ENCODE measurements around the gene ZNF665. TPM values are rescaled to one million over a fixed set of nuclear protein-coding genes. Genes with fewer than 3 reads are reported as not detected.
A peak's percentile ranks its signal among the peaks of the same experiment; 100 is the strongest.

The ZNF665 gene
- polyA plus RNA-seq, 3 donors, result 0.68 to 1.7 (median 0.88) TPM

DNA sequence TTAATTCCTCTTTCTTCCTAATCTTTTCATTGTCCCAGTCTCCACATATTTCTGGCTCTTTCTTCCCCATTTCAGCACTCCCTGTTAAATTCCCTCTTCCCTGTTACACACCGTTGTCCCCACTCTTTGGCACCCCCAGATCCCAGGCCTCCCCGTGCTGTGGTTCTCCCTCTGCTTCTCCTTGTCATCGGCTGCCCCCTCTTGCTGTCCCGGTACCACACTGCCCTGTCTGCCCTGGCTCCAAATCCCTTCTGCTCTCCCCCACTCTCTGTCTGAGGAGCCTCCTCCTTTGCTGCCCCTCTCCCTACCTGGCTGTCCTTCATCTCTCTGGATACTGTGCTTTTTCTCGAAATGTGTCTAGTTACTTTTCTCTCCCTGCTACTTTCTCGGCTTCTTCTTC is 61.4 kb downstream of the ZNF665 start:
- Mint-ChIP-seq H3K36me3 (peaks cover 0 to 7% of the 10 kb centered on the region in 2 donors), H3K27ac (no peak overlapping the region), H3K9me3 (peaks cover 35 to 85% (median 76%) of the 10 kb centered on the region in 7 donors), H3K4me3 (peak overlapping the region; percentile 74 to 92), H3K4me1 (peaks cover 18% of the 10 kb centered on the region), H3K27me3 (ENCODE audit: low read depth in 3 of 3) (peaks cover 17 to 31% (median 27%) of the 10 kb centered on the region in 3 donors)
- TF ChIP-seq CTCF (IDR thresholded peaks at IDR 0.05), result no peak
- H3K27me3 ChIP-seq (ENCODE audit: control insufficient read depth in 2 of 2, insufficient read depth in 2 of 2, low read length in 2 of 2), result peaks cover 0 to 21% of the 10 kb centered on the region in 2 donors
- no peaks in the 10 kb centered on the region for H3K79me2 ChIP-seq (ENCODE audit: insufficient read depth, low read length)
- H3K36me3 ChIP-seq (replicated peaks in 1 of 2; ENCODE audit: control insufficient read depth in 1 of 2, insufficient read depth in 2 of 2, low read length in 2 of 2), result no peaks in the 10 kb centered on the region
- no peaks in the 10 kb centered on the region for H4K20me1 ChIP-seq (ENCODE audit: insufficient read depth, low read length)
- peak overlapping the region; percentile 63 for H3K4me2 ChIP-seq (replicated peaks; ENCODE audit: extremely low read depth, low read length, poor library complexity, severe bottlenecking)
- no peak overlapping the region for H3K9ac ChIP-seq (ENCODE audit: insufficient read depth, low read length, poor library complexity, severe bottlenecking)
- peak overlapping the region in 1 of 3 experiments; percentile 69 for H3K4me3 ChIP-seq (replicated peaks in 1 of 3; ENCODE audit: low read depth in 2 of 3, low read length in 3 of 3)
- H3K4me1 ChIP-seq (ENCODE audit: control insufficient read depth in 1 of 2, insufficient read depth in 2 of 2, low read length in 2 of 2), result peaks cover 11 to 12% of the 10 kb centered on the region in 2 donors
- H3K9me3 ChIP-seq (replicated peaks in 1 of 2; ENCODE audit: control insufficient read depth in 1 of 2, insufficient read depth in 1 of 2, low read length in 2 of 2), result peaks cover 46 to 47% of the 10 kb centered on the region in 2 donors
- intact Hi-C loops (cut with micrococcal nuclease), result no loop called here
- 57% methylated on average over 6 of the region's 6 CpGs for WGBS (ENCODE audit: insufficient coverage)
- H2AFZ ChIP-seq (ENCODE audit: insufficient read depth, low read depth, low read length, poor library complexity, severe bottlenecking), result peak overlapping the region; percentile 72
- no peak overlapping the region for H3K27ac ChIP-seq (ENCODE audit: low read depth in 1 of 2, low read length in 2 of 2)
- DNase-seq, result no peak

DNA sequence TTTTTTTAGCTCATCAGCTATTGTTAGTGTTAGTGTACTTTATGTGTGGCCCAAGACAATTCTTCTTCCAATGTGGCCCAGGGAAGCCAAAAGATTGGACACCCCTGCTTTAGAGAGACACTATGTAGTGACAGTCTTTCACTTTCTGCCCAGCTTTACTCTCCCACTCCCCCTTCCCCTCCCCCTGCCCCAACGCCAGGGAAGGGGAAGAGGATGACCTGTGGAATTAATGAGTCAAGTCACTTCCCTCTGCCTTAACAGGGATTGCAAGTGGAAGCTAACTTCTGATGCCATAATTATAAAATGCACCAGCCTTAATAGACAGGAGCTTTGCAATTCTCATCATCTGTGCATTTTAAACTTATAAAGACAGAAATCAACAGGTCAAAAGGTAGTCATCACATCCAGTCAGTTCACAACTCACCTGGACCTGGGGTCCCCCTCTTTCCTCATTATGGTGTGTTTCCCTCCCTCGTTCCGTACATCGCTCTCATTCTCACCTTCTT is 62.0 kb downstream of the ZNF665 start:
- WGBS (ENCODE audit: insufficient coverage), result 93% methylated on average over 3 of the region's 4 CpGs
- H3K9me3 Mint-ChIP-seq, result peaks cover 32 to 80% (median 70%) of the 10 kb centered on the region in 7 donors
- peaks cover 17 to 31% (median 27%) of the 10 kb centered on the region in 3 donors for H3K27me3 Mint-ChIP-seq (ENCODE audit: low read depth in 3 of 3)
- no peak for TF ChIP-seq CTCF (IDR thresholded peaks at IDR 0.05)
- H3K36me3 ChIP-seq (replicated peaks in 1 of 2; ENCODE audit: control insufficient read depth in 1 of 2, insufficient read depth in 2 of 2, low read length in 2 of 2), result no peaks in the 10 kb centered on the region
- H3K4me3 Mint-ChIP-seq, result peak overlapping the region in 1 of 2 donors; percentile 92
- peaks cover 0 to 21% of the 10 kb centered on the region in 2 donors for H3K27me3 ChIP-seq (ENCODE audit: control insufficient read depth in 2 of 2, insufficient read depth in 2 of 2, low read length in 2 of 2)
- peaks cover 0 to 7% of the 10 kb centered on the region in 2 donors for H3K36me3 Mint-ChIP-seq
- H3K4me3 ChIP-seq (replicated peaks in 1 of 3; ENCODE audit: low read depth in 2 of 3, low read length in 3 of 3), result no peak overlapping the region
- peaks cover 11 to 12% of the 10 kb centered on the region in 2 donors for H3K4me1 ChIP-seq (ENCODE audit: control insufficient read depth in 1 of 2, insufficient read depth in 2 of 2, low read length in 2 of 2)
- peaks cover 41 to 45% of the 10 kb centered on the region in 2 donors for H3K9me3 ChIP-seq (replicated peaks in 1 of 2; ENCODE audit: control insufficient read depth in 1 of 2, insufficient read depth in 1 of 2, low read length in 2 of 2)
- no peaks in the 10 kb centered on the region for H4K20me1 ChIP-seq (ENCODE audit: insufficient read depth, low read length)
- no peak overlapping the region for H2AFZ ChIP-seq (ENCODE audit: insufficient read depth, low read depth, low read length, poor library complexity, severe bottlenecking)
- intact Hi-C loops (cut with micrococcal nuclease), result no loop called here
- H3K27ac ChIP-seq (ENCODE audit: low read depth in 1 of 2, low read length in 2 of 2), result no peak overlapping the region
- no peak overlapping the region for H3K9ac ChIP-seq (ENCODE audit: insufficient read depth, low read length, poor library complexity, severe bottlenecking)
- peaks cover 18% of the 10 kb centered on the region for H3K4me1 Mint-ChIP-seq
- peak overlapping the region in 1 of 7 donors; percentile 31 for H3K27ac Mint-ChIP-seq
- H3K79me2 ChIP-seq (ENCODE audit: insufficient read depth, low read length), result no peaks in the 10 kb centered on the region
- no peak overlapping the region for H3K4me2 ChIP-seq (replicated peaks; ENCODE audit: extremely low read depth, low read length, poor library complexity, severe bottlenecking)
- no peak for DNase-seq
